Measurements from ENCODE around the gene ALCAM.

Gene ALCAM

GRCh38 chr3:105571005-105571404 lies 204.3 kb downstream of the ALCAM start:
- Histone ChIP-seq H3K27ac (no peak overlapping the region), H3K4me1 (ENCODE audit: control insufficient read depth in 1 of 2, insufficient read depth in 1 of 2, low read depth in 1 of 2, low read length in 1 of 2) (no peaks in the 10 kb centered on the region), H3K4me3 (ENCODE audit: low read depth in 1 of 2, low read length in 1 of 2) (no peak overlapping the region), H3K9me3 (no peaks in the 10 kb centered on the region), H3K27me3 (no peaks in the 10 kb centered on the region), H3K36me3 (peaks cover 21% of the 10 kb centered on the region)
- no peak for TF ChIP-seq CTCF (IDR thresholded peaks at IDR 0.05)

DNA sequence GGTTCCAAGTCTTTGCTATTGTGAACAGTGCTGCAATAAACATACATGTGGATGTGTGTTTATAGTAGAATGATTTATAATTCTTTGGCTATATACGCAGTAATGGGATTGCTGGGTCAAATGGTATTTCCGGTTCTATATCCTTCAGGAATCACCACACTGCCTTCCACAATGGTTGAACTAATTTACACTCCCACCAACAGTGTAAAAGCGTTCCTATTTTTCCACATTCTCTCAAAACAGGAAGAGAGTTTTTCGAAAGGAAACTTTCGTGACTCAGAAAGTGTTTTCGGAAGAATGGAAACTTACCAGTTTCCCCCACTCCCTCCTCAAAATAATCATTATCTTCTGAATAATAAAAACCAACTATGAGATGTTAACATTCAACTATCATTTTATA lies 205.8 kb downstream of the ALCAM start:
- Histone ChIP-seq H3K4me1 (ENCODE audit: control insufficient read depth in 1 of 2, insufficient read depth in 1 of 2, low read depth in 1 of 2, low read length in 1 of 2) (no peaks in the 10 kb centered on the region), H3K27me3 (no peaks in the 10 kb centered on the region), H3K27ac (no peak overlapping the region), H3K9me3 (no peaks in the 10 kb centered on the region), H3K4me3 (ENCODE audit: low read depth in 1 of 2, low read length in 1 of 2) (no peak overlapping the region), H3K36me3 (peaks cover 26% of the 10 kb centered on the region)
- TF ChIP-seq CTCF (IDR thresholded peaks at IDR 0.05): no peak

DNA sequence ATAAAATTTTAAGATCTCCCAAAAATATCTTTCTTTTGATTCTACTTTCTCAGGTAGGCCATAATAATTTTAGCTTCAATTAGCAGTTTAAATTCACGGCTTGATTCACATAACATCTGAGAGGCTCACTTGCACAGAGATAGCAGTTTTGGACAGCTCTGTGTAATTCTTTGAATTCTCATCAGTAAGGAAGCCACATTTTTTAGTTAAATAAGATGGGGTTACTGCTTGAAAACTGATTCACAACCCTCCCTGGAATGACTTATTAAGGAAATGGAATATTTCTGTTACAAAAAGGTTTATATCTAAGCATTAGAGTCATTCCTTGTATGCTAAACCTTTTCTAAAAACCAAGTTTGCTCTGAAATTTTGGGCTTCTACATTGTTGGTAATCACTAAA lies 212.7 kb downstream of the ALCAM start:
- H3K4me3 ChIP-seq (ENCODE audit: low read depth in 1 of 2, low read length in 1 of 2): no peak overlapping the region
- no peaks in the 10 kb centered on the region for H3K4me1 ChIP-seq (ENCODE audit: control insufficient read depth in 1 of 2, insufficient read depth in 1 of 2, low read depth in 1 of 2, low read length in 1 of 2)
- H3K9me3 ChIP-seq: no peaks in the 10 kb centered on the region
- no peak overlapping the region for H3K27ac ChIP-seq
- TF ChIP-seq CTCF (IDR thresholded peaks at IDR 0.05): no peak
- H3K27me3 ChIP-seq: no peaks in the 10 kb centered on the region
- H3K36me3 ChIP-seq: peaks cover 15% of the 10 kb centered on the region

GRCh38 chr3:105580296-105580965 lies 213.7 kb downstream of the ALCAM start:
- no peaks in the 10 kb centered on the region for H3K27me3 ChIP-seq
- no peaks in the 10 kb centered on the region for H3K4me1 ChIP-seq (ENCODE audit: control insufficient read depth in 1 of 2, insufficient read depth in 1 of 2, low read depth in 1 of 2, low read length in 1 of 2)
- peaks cover 5% of the 10 kb centered on the region for H3K36me3 ChIP-seq
- TF ChIP-seq CTCF (IDR thresholded peaks at IDR 0.05): no peak
- no peaks in the 10 kb centered on the region for H3K9me3 ChIP-seq
- H3K4me3 ChIP-seq (ENCODE audit: low read depth in 1 of 2, low read length in 1 of 2): no peak overlapping the region
- H3K27ac ChIP-seq: no peak overlapping the region

- H3K9me3 ChIP-seq: no peaks in the 10 kb centered on the region
Observed at GRCh38 chr3:105582015-105582414, 215.3 kb downstream of the ALCAM start.

More at GRCh38 chr3:105582015-105582414, 215.3 kb downstream of the ALCAM start:
- no peak for TF ChIP-seq CTCF (IDR thresholded peaks at IDR 0.05)
- Histone ChIP-seq H3K4me1 (ENCODE audit: control insufficient read depth in 1 of 2, insufficient read depth in 1 of 2, low read depth in 1 of 2, low read length in 1 of 2) (no peaks in the 10 kb centered on the region), H3K27me3 (no peaks in the 10 kb centered on the region), H3K36me3 (peaks cover 2% of the 10 kb centered on the region), H3K27ac (no peak overlapping the region), H3K4me3 (ENCODE audit: low read depth in 1 of 2, low read length in 1 of 2) (no peak overlapping the region)

Data from neutrophil (primary cell).